ENCODE measurements around the gene BROX.

GRCh38 chr1:222750651-222751050 is 38.3 kb downstream of the BROX start:
- no peak for TF ChIP-seq RFX5 (IDR thresholded peaks at IDR 0.05; ENCODE audit: low read depth, low read length)
- TF ChIP-seq EGR1 (IDR thresholded peaks at IDR 0.05; ENCODE audit: borderline replicate concordance in 1 of 2, low read depth in 2 of 2, low read length in 2 of 2): no peak
- TF ChIP-seq CTCF (IDR thresholded peaks at IDR 0.05 in 2 of 3, conservative IDR thresholded peaks at IDR 0.05 in 1 of 3; ENCODE audit: control insufficient read depth in 2 of 3, extremely low read depth in 1 of 3, insufficient read depth in 1 of 3, low read depth in 3 of 3, low read length in 3 of 3): no peak
- no peak for TF ChIP-seq POLR2A (IDR thresholded peaks at IDR 0.05; ENCODE audit: low read depth, low read length)
- TF ChIP-seq LARP7 (IDR thresholded peaks at IDR 0.05): no peak
- no peak for TF ChIP-seq RB1 (IDR thresholded peaks at IDR 0.05; ENCODE audit: borderline replicate concordance)
- TF ChIP-seq POLR2AphosphoS2 (IDR thresholded peaks at IDR 0.05; ENCODE audit: low read depth, low read length): no peak
